GM19397 (cell line): ENCODE measurements around the gene NKTR.

ENCODE experiments used
- ATAC-seq: cut with Tn5 transposase; IDR thresholded peaks from one replicate; pipeline ENCODE4 v1.9.1; 2021; ENCODE audit warnings: mild to moderate bottlenecking, moderate library complexity; ENCODE audit not compliant: unreplicated experiment

The NKTR gene

DNA sequence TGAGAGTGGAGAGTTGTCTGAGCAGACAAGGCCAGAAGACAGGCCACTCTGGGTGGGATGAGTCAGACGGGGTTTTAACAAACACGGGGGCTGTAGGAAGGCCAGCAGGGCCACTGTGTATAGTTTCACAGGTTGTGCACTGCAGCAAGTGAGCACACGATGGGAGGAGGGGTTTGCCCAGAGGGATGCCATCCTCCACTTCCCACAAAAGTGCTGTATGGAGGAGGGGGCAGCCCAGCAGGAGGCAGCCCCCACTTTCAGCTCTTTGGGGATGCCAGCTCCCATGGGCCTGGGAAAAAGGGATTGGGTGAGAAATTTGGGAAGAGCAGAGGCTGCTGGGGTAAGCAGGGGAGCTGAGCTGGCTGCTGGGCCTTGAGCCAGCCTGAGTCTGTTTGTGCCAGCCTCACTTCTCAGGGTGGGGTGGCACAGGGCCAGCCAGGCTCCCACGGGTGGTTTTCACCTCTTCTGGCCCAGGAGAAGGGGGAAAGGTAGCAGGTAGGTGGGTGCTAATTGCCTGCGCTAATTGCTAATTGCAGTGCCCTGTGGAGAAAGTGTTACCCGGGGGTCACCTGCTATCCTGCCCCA is 59.7 kb downstream of the NKTR start:
- ATAC-seq: no peak

DNA sequence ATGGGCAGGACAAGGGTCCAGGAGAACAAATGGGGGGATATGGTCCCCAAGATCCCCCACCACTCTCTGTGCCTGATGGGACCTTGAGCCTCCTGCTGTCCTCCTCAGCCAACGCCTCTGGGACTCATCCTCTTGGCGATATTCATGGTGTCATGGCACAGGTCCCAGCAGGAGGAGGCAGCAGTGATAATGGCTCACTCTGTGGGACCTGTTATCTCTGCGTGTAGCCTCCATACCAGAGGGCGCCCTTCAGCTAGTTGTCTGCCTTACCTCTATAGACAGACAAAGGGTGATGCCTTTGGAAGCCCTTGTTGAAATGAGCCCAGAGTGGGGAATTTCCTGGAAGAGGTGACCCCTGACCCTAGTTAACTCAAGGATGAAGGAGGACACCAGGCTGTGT is 60.4 kb downstream of the NKTR start:
- ATAC-seq: no peak

GRCh38 chr3:42661593-42662022 is 61.1 kb downstream of the NKTR start:
- ATAC-seq: no peak

- no peak for ATAC-seq
Observed at GRCh38 chr3:42662037-42662812, 61.7 kb downstream of the NKTR start.

- ATAC-seq: no peak
Observed at GRCh38 chr3:42662813-42663535, 62.5 kb downstream of the NKTR start.

DNA sequence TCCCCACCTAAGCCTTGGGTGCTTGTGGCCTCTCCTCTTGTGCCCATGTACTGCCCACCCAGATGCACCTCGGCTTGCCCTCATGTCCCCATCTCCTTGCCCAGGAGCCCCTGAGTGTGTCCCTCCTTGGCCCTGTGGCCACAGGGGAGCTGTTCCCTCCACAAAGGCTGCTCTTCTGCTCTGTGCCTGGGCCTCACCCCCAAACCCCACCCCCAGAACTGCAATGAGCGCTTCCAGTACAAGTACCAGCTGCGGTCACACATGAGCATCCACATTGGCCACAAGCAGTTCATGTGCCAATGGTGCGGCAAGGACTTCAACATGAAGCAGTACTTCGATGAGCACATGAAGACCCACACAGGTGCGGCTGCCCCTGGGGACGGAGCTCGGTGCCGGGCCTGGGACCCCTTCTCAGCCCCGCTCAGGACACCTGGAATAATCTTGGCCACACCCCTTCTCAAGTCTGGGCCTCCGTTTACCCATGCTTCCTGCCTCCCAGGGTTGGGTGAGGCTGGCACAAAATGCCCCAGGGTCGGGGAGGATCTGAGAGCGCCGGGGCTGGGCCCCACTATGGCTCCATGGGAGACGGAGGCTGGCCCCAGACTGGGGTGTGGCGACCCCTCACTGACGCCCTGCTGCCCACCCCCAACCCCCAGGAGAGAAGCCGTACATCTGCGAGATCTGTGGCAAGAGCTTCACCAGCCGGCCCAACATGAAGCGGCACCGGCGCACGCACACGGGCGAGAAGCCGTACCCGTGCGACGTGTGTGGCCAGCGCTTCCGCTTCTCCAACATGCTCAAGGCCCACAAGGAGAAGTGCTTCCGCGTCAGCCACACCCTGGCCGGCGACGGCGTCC is 63.3 kb downstream of the NKTR start:
- no peak for ATAC-seq

DNA sequence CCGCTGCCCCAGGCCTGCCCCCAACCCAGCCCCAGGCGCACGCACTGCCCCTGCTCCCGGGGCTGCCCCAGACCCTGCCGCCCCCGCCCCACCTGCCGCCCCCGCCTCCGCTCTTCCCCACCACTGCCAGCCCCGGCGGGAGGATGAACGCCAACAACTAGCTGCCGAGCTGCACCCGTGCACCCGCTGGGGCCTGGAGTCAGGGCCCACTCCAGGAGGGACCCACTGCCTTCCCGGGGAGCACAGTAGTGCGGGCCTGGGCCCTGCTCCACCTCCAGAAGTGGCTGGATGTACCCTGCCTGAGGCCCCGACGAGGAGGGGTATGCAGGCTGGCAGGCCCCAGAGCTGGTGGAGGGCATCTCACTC is 63.9 kb downstream of the NKTR start:
- ATAC-seq: no peak

- ATAC-seq: no peak
Observed at GRCh38 chr3:42665050-42665878, 64.8 kb downstream of the NKTR start.

- no peak for ATAC-seq
Observed at GRCh38 chr3:42666022-42666421, 65.5 kb downstream of the NKTR start.

DNA sequence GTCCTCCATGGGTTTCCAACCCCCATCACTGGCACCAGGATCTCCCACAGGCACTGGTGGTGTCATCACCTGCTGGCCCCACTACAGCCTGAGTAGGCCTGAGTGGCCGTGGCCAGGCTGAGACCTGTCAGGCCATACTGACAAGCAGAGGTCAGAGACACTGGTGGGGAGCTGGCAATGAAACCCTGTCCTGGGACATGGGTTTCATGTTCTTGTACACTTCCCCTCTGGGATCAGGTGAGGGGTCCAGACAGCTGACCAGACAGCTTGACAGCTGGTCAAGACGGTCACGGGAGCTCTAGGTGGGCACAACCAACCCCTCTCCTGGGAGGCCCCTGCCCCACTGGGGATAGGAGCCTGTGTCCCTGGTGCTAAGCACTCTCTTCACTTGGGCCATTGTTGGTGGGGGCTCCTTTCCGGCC is 66.1 kb downstream of the NKTR start:
- no peak for ATAC-seq

DNA sequence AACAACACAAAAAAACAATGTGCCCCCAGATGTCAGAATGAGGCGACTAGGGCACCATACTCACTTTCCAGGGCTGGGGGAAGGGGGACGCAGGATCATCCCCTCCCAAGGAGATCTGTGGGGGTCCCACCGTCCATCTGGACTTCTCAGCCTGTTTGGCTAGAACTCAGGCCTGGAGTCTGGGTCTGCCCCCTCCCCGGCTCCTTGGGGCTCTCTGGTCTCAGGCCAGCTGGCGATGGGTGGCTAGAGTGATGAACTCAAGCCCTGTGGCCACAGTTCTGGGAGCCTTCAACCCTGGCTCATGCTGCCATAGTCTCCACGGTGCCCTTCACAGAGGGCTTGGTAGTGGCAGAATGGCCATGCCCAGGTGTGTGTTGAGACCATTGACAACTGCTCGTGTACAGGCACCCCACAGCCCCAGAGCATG is 66.6 kb downstream of the NKTR start:
- no peak for ATAC-seq

- no peak for ATAC-seq
Observed at GRCh38 chr3:42667523-42668412, 67.3 kb downstream of the NKTR start.

DNA sequence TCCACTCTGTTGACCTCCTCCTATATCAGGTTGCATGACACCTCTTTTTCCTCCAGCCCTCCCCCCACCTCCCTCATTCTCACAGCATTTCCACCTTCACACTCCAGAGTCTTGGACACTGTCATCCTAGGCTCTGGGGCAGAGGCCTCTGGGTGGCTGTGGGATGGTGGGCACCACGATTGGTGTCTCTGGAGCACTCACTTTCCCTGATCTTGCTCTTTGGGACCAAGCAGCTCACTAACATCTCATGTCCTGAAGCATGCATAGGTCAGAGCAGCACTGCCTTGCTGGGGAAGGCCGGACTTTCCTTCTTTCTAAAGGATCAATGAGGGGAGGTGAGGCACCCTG is 67.9 kb downstream of the NKTR start:
- ATAC-seq: no peak

- ATAC-seq: no peak
Observed at GRCh38 chr3:42668793-42669217, 68.3 kb downstream of the NKTR start.

GRCh38 chr3:42670051-42670576 is 69.6 kb downstream of the NKTR start:
- ATAC-seq: no peak

DNA sequence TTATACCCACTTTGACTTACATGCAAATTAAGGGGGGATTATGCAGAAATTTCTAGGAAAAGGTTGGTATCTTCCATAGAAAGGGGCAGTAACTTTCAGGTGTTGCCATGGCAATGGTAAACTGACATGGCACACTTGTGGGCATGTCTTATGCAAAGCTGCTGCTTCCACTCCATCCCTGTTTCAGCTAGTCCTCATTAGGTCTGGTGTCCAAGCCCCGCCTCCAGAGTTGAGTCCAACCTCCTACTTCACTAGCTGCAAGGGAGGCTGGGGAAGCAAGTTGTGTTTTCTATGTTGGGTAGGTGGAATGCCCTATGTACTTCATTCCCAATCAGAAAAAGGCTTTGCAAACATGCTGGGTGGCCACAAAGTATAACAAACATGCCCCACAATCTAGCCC is 70.2 kb downstream of the NKTR start:
- no peak for ATAC-seq

DNA sequence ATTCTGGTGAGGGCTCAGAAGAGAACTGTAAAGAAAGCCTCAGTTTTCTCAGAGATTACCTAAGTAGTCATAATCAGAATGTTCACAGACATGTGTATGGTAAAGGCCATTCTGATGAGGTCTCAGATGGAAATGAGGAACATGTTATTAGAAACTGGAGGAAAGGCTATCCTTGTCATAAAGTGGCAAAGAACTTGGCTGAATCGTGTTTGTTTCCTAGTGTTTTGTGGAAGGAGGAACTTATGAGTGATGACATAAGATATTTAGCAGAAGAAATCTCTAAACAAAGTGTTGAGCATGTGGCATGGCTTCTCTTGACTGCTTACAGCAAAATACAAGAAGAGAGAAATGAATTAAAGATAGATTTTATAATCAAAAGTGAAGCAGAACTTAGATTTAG is 72.0 kb downstream of the NKTR start:
- no peak for ATAC-seq

DNA sequence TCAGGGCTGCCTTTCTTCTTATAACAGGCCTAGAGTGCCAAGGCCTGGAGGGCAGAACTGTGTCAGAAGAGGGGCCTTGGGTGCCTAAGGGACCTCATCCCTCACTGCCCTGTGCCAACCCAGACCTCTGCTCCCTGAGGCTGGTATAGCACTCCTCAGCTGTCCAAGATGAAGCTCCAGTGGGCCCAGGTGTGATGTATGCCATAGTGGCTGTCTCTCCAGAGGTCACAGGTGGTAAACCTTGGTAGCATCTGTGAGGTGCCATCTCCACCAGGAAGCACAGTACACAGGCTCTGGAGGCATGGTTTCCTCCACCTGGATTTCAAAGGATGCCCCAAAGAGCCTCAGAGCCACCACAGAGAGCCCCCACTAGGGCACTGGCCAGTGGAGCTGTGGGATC is 72.6 kb downstream of the NKTR start:
- ATAC-seq: no peak

GRCh38 chr3:42674146-42674545 is 73.7 kb downstream of the NKTR start:
- no peak for ATAC-seq
